Suprapubic skin (tissue), 3 donors: ENCODE data around the gene CFAP46.

Source experiments
- CTCF ChIP-seq, 2 donors: fragments of 200-600 bp in 1 of 2; fragments of 450-650 bp in 1 of 2; sonication (generic) in 1 of 2; IDR thresholded peaks; one replicate each; pipeline ENCODE4 v1.5.1; 2016 to 2019; ENCODE audit warnings: antibody characterized with exemption in 2 of 2, mild to moderate bottlenecking in 1 of 2, moderate library complexity in 1 of 2
- POLR2A ChIP-seq, 2 donors: fragments of 450-650 bp; IDR thresholded peaks; one replicate each; pipeline ENCODE4 v1.6.1; 2017; ENCODE audit warnings: antibody characterized with exemption in 2 of 2, mild to moderate bottlenecking in 2 of 2, moderate library complexity in 2 of 2

- TF ChIP-seq POLR2A (IDR thresholded peaks at IDR 0.05) (no peak), CTCF (IDR thresholded peaks at IDR 0.05) (no peak)
Measured at GRCh38 chr10:132975831-132976682, 33.7 kb upstream of the CFAP46 start.
